HG03354 (cell line): ENCODE data around the gene INO80.

ENCODE experiments used
- ATAC-seq: cut with Tn5 transposase; IDR thresholded peaks from one replicate; pipeline ENCODE4 v1.9.1; 2021; ENCODE audit warnings: mild to moderate bottlenecking; ENCODE audit not compliant: unreplicated experiment, poor library complexity, severe bottlenecking

INO80 gene

GRCh38 chr15:40936709-40937666 is 179.1 kb downstream of the INO80 start:
- ATAC-seq, result no peak

- no peak for ATAC-seq
Measured at GRCh38 chr15:40936234-40936708, 179.8 kb downstream of the INO80 start.

GRCh38 chr15:40934457-40934856 is 181.6 kb downstream of the INO80 start:
- no peak for ATAC-seq

GRCh38 chr15:40933517-40933902 is 182.6 kb downstream of the INO80 start:
- no peak for ATAC-seq

- ATAC-seq, result no peak
Measured at GRCh38 chr15:40932649-40933516, 183.2 kb downstream of the INO80 start.

GRCh38 chr15:40932156-40932555 is 183.9 kb downstream of the INO80 start:
- no peak for ATAC-seq

- ATAC-seq, result no peak
Measured at GRCh38 chr15:40931300-40932142, 184.6 kb downstream of the INO80 start.

GRCh38 chr15:40930430-40931299 is 185.4 kb downstream of the INO80 start:
- no peak for ATAC-seq

GRCh38 chr15:40929660-40930429 is 186.2 kb downstream of the INO80 start:
- no peak for ATAC-seq
